ENCODE results near the gene HUNK.

HUNK gene

DNA sequence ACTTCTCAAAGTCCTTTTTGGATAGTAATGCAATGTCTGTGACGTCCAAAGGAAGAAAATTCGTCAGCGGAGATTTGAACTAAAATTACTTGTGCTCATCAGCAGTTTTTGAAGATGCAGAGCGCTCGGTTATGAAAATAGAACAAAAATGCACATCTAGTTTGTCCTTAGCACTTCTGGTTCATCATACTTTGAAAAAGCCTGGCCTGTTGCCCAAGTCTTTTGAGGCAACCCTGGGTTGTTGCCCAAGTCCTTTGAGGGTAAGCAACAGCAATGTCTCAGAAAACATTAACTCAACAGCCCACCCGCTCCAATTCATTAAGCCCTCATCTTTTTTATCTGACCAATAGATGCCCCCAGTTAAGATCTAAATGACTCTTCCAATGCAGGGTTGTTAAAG is 91.9 kb downstream of the HUNK start:
- Histone ChIP-seq H3K9me3 (no peaks in the 10 kb centered on the region), H3K27ac (no peak overlapping the region), H3K4me3 (ENCODE audit: low read depth in 1 of 2, low read length in 1 of 2) (no peak overlapping the region), H3K36me3 (no peaks in the 10 kb centered on the region), H3K4me1 (ENCODE audit: control insufficient read depth in 1 of 2, insufficient read depth in 1 of 2, low read depth in 1 of 2, low read length in 1 of 2) (no peaks in the 10 kb centered on the region), H3K27me3 (no peaks in the 10 kb centered on the region)
- TF ChIP-seq, protein P1, sequence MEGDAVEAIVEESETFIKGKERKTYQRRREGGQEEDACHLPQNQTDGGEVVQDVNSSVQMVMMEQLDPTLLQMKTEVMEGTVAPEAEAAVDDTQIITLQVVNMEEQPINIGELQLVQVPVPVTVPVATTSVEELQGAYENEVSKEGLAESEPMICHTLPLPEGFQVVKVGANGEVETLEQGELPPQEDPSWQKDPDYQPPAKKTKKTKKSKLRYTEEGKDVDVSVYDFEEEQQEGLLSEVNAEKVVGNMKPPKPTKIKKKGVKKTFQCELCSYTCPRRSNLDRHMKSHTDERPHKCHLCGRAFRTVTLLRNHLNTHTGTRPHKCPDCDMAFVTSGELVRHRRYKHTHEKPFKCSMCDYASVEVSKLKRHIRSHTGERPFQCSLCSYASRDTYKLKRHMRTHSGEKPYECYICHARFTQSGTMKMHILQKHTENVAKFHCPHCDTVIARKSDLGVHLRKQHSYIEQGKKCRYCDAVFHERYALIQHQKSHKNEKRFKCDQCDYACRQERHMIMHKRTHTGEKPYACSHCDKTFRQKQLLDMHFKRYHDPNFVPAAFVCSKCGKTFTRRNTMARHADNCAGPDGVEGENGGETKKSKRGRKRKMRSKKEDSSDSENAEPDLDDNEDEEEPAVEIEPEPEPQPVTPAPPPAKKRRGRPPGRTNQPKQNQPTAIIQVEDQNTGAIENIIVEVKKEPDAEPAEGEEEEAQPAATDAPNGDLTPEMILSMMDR (IDR thresholded peaks at IDR 0.05) = no peak

DNA sequence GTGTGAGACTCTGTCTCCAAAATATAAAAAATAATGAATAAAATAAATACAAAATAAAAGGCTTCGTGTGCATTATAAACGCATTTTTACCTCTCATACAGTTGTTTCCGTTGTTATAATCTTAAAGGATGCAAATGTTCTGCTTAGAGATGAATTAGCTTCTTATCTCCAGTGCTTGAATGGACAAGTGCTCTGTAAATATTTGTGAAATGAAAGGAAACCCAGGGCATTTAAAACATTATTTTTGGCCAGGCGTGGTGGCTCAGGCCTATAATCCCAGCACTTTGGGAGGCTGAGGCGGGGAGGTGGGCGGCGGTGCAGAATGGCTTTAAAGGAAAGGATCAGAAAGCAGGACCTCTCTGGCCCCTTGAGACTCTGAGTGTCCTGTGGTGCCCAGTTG is 94.5 kb downstream of the HUNK start:
- Histone ChIP-seq H3K27ac (no peak overlapping the region), H3K4me3 (ENCODE audit: low read depth in 1 of 2, low read length in 1 of 2) (no peak overlapping the region), H3K27me3 (no peaks in the 10 kb centered on the region), H3K9me3 (no peaks in the 10 kb centered on the region), H3K4me1 (ENCODE audit: control insufficient read depth in 1 of 2, insufficient read depth in 1 of 2, low read depth in 1 of 2, low read length in 1 of 2) (no peaks in the 10 kb centered on the region), H3K36me3 (no peaks in the 10 kb centered on the region)
- TF ChIP-seq, protein P1 (IDR thresholded peaks at IDR 0.05) = no peak

DNA sequence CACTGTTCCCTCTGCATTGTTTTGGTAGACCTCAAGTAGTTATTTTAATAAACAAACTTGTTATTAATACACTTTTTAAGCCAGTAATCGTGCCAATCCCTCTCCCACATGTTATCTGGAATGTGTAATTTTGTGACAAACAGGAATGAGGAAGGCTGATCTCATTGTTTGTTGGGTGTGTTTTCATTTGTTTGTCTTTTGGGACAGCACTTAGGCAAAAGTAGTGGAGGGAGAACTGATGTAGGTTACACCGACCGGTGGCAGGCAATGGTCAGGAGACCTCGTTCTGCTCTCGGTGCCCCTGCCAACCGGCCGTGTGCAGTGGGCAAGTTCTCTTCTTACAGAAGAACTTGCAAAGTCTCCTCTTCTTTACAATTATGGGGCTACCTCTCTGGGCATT is 99.8 kb downstream of the HUNK start:
- Histone ChIP-seq H3K36me3 (no peaks in the 10 kb centered on the region), H3K4me3 (ENCODE audit: low read depth in 1 of 2, low read length in 1 of 2) (no peak overlapping the region), H3K4me1 (ENCODE audit: control insufficient read depth in 1 of 2, insufficient read depth in 1 of 2, low read depth in 1 of 2, low read length in 1 of 2) (no peaks in the 10 kb centered on the region), H3K9me3 (no peaks in the 10 kb centered on the region), H3K27me3 (peaks cover 10% of the 10 kb centered on the region), H3K27ac (no peak overlapping the region)
- TF ChIP-seq, protein P1 (IDR thresholded peaks at IDR 0.05) = no peak

DNA sequence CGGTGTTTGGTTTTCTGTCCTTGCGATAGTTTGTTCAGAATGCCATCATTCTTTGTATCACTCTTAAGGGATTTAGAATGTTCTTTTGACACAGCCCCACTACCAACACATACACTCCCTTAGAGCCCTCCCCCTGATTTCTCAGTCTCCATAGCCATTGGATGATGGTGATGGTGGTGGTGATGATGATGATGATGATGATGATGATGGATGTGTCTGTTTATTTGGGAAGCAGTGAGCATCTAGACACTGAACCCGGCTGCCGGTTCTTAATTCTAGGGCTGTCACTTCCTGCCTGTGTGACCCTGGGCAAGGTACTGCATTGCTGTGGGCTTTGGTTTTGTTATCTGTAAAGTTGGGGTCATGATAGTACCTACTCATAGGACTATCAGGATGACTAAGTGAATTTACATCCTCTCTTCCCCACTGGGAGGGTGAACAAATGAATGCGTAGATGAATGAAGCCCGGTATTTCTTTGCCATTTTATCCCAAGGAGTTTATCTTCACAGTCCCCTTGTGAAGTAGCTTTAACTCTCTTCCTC is 100.7 kb downstream of the HUNK start:
- H3K27me3 ChIP-seq = peaks cover 10% of the 10 kb centered on the region
- no peaks in the 10 kb centered on the region for H3K36me3 ChIP-seq
- H3K9me3 ChIP-seq = no peaks in the 10 kb centered on the region
- H3K4me1 ChIP-seq (ENCODE audit: control insufficient read depth in 1 of 2, insufficient read depth in 1 of 2, low read depth in 1 of 2, low read length in 1 of 2) = no peaks in the 10 kb centered on the region
- no peak overlapping the region for H3K4me3 ChIP-seq (ENCODE audit: low read depth in 1 of 2, low read length in 1 of 2)
- no peak overlapping the region for H3K27ac ChIP-seq
- TF ChIP-seq, protein P1 (IDR thresholded peaks at IDR 0.05) = no peak

DNA sequence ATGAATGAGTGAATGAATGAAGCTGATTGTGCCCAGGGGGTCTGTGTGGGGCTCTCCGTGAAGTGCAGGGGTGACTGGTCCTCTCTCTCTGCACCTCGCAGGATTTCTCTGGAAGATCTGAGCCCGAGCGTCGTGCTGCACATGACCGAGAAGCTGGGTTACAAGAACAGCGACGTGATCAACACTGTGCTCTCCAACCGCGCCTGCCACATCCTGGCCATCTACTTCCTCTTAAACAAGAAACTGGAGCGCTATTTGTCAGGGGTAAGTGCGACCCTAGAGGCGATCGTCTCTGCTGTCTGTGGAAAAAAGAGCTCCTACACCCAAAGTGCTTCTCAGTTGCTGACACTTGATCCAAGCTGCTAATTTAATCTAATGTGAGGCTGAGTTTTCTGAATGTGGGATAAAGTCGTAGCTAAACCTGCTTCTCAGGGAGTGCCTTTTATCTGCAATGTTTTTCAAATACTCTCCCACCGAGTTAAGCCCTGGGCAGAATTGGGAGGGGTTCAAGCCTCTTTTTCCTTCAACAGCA is 101.7 kb downstream of the HUNK start:
- no peaks in the 10 kb centered on the region for H3K9me3 ChIP-seq
- TF ChIP-seq, protein P1 (IDR thresholded peaks at IDR 0.05) = no peak
- no peaks in the 10 kb centered on the region for H3K4me1 ChIP-seq (ENCODE audit: control insufficient read depth in 1 of 2, insufficient read depth in 1 of 2, low read depth in 1 of 2, low read length in 1 of 2)
- peaks cover 10% of the 10 kb centered on the region for H3K27me3 ChIP-seq
- H3K4me3 ChIP-seq (ENCODE audit: low read depth in 1 of 2, low read length in 1 of 2) = no peak overlapping the region
- no peaks in the 10 kb centered on the region for H3K36me3 ChIP-seq
- H3K27ac ChIP-seq = no peak overlapping the region
